Measurements from ENCODE around the gene DHTKD1.
"Not testable (repeated sequence)": the region's sequence is repeated elsewhere in the genome, so short reads cannot be mapped to it uniquely, and the experiment has no call there.

The DHTKD1 gene

GRCh38 chr10:12165999-12166775 lies 97.4 kb downstream of the DHTKD1 start:
- Histone ChIP-seq H3K4me3 (ENCODE audit: low read depth in 1 of 2, low read length in 2 of 2) (no peak overlapping the region), H3K4me2 (ENCODE audit: insufficient read depth, low read length) (no peak overlapping the region), H4K20me1 (ENCODE audit: insufficient read depth, low read length) (no peaks in the 10 kb centered on the region), H3K27ac (ENCODE audit: low read length) (no peak overlapping the region), H3K4me1 (ENCODE audit: insufficient read depth, low read length) (no peaks in the 10 kb centered on the region), H3K79me2 (ENCODE audit: insufficient read depth, low read length) (no peaks in the 10 kb centered on the region), H3K9ac (ENCODE audit: low read depth, low read length) (no peak overlapping the region), H3K27me3 (ENCODE audit: insufficient read depth, low read length, poor library complexity) (no peaks in the 10 kb centered on the region), H3K36me3 (ENCODE audit: insufficient read depth, low read length) (peaks cover 94% of the 10 kb centered on the region), H3K9me3 (ENCODE audit: insufficient read depth, low read length, severe bottlenecking) (no peaks in the 10 kb centered on the region), H2AFZ (ENCODE audit: low read depth, low read length) (no peak overlapping the region)
- ATAC-seq (ENCODE audit: insufficient read depth, low read depth), result no peak
- no peak for DNase-seq
- no peak for TF ChIP-seq EZH2 (IDR thresholded peaks at IDR 0.05; ENCODE audit: borderline replicate concordance, low read depth, low read length, severe bottlenecking)

GRCh38 chr10:12171512-12171911 lies 102.8 kb downstream of the DHTKD1 start:
- H3K36me3 ChIP-seq (ENCODE audit: insufficient read depth, low read length), result peaks cover 70% of the 10 kb centered on the region
- ATAC-seq (ENCODE audit: insufficient read depth, low read depth); H3K27me3 ChIP-seq (ENCODE audit: insufficient read depth, low read length, poor library complexity); H3K79me2 ChIP-seq (ENCODE audit: insufficient read depth, low read length); H3K27ac ChIP-seq (ENCODE audit: low read length); H3K4me2 ChIP-seq (ENCODE audit: insufficient read depth, low read length); H2AFZ ChIP-seq (ENCODE audit: low read depth, low read length); DNase-seq; H4K20me1 ChIP-seq (ENCODE audit: insufficient read depth, low read length); H3K9ac ChIP-seq (ENCODE audit: low read depth, low read length); H3K9me3 ChIP-seq (ENCODE audit: insufficient read depth, low read length, severe bottlenecking); H3K4me3 ChIP-seq (ENCODE audit: low read depth in 1 of 2, low read length in 2 of 2); H3K4me1 ChIP-seq (ENCODE audit: insufficient read depth, low read length): not testable (repeated sequence)

Data from DND-41 (cell line).